Retinal pigment epithelial cell (primary cell): ENCODE data around the gene TMC5.
"Not testable (repeated sequence)": the region's sequence is repeated elsewhere in the genome, so short reads cannot be mapped to it uniquely, and the experiment has no call there.

ENCODE experiments used
- DNase-seq: peaks from one replicate; pipeline ENCODE4 v3.0.0-alpha.2; 2010; ENCODE audit warnings: low read depth
- H3K4me3 ChIP-seq: 2 replicates; pipeline ENCODE4 v1.5.1; 2011; ENCODE audit warnings: mild to moderate bottlenecking, low read length, control low read depth, moderate library complexity
- TF ChIP-seq, protein P1 (sequence below): conservative IDR thresholded peaks from 2 replicates; pipeline ENCODE4 v1.5.1; 2011; ENCODE audit warnings: low read depth, low read length, control low read depth, inconsistent platforms

Gene TMC5, protein sequence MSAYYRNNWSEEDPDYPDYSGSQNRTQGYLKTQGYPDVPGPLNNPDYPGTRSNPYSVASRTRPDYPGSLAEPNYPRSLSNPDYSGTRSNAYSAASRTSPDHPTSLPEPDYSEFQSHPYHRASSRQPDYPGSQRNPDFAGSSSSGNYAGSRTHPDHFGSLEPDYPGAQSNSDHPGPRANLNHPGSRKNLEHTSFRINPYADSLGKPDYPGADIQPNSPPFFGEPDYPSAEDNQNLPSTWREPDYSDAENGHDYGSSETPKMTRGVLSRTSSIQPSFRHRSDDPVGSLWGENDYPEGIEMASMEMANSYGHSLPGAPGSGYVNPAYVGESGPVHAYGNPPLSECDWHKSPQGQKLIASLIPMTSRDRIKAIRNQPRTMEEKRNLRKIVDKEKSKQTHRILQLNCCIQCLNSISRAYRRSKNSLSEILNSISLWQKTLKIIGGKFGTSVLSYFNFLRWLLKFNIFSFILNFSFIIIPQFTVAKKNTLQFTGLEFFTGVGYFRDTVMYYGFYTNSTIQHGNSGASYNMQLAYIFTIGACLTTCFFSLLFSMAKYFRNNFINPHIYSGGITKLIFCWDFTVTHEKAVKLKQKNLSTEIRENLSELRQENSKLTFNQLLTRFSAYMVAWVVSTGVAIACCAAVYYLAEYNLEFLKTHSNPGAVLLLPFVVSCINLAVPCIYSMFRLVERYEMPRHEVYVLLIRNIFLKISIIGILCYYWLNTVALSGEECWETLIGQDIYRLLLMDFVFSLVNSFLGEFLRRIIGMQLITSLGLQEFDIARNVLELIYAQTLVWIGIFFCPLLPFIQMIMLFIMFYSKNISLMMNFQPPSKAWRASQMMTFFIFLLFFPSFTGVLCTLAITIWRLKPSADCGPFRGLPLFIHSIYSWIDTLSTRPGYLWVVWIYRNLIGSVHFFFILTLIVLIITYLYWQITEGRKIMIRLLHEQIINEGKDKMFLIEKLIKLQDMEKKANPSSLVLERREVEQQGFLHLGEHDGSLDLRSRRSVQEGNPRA

DNA sequence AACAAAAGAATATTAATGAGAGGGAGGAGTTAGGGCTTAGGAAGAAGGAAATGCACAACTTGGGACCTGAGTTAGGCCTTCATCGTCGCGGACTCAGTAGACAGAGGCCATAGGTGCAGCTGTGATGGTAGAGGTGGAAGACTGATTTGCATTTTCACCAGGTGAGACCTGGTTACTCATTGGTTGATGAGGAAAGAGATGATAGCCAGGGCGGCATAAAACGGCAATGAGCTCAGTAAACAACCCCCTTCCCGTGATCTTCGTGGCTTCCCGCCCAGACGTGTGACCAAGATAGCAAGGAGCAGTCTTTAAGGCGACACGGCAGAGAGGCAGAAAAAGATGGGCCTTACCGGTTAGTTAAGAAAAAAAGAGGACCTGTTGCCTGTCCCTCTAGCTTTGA, at the start of gene TMC5:
Gene TMC5, plus strand, starts transcription at position 244 of the 400 bp plus-strand sequence. CDS start 22,156 bp downstream, outside the sequence.
- no peak within 1 kb of the TSS for H3K4me3 ChIP-seq
- TF ChIP-seq, protein P1, sequence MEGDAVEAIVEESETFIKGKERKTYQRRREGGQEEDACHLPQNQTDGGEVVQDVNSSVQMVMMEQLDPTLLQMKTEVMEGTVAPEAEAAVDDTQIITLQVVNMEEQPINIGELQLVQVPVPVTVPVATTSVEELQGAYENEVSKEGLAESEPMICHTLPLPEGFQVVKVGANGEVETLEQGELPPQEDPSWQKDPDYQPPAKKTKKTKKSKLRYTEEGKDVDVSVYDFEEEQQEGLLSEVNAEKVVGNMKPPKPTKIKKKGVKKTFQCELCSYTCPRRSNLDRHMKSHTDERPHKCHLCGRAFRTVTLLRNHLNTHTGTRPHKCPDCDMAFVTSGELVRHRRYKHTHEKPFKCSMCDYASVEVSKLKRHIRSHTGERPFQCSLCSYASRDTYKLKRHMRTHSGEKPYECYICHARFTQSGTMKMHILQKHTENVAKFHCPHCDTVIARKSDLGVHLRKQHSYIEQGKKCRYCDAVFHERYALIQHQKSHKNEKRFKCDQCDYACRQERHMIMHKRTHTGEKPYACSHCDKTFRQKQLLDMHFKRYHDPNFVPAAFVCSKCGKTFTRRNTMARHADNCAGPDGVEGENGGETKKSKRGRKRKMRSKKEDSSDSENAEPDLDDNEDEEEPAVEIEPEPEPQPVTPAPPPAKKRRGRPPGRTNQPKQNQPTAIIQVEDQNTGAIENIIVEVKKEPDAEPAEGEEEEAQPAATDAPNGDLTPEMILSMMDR = no peak
- no peak for DNase-seq

DNA sequence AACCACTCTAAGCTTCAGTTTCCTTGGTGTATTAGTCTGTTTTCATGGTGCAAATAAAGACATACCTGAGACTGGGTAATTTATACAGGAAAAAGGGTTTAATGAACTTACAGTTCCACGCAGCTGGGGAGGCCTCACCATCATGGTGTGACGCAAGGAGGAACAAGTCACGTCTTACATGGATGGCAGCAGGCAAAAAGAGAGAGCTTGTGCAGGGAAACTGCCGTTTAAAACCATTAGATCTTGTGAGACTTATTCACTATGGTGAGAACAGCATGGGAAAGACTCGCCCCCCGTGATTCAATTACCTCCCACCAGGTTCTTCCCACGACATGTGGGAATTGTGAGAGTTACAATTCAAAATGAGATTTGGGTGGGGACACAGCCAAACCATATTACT, 45.1 kb upstream of the TMC5 start:
- not testable (repeated sequence) for H3K4me3 ChIP-seq

DNA sequence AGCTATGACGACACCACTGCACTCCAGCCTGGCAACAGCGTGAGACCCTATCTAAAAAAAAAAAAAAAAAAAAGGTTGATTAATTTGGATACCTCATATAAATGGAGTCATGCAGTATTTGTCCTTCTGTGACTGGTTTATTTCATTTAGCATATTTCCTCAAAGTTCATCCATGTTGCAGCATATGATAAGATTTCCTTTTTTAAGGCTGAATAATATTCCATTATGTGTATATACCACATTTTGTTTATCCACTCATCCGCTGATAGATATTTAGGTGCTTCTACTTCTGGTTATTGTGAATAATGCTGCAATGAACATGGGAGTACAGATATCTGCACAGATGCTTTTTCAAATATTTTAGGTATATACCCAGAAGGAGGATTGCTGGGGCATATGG, 43.3 kb upstream of the TMC5 start:
- no peak for DNase-seq
- no peak overlapping the region for H3K4me3 ChIP-seq
- TF ChIP-seq, protein P1 = no peak

More for the DNA sequence above, 45.1 kb upstream of the TMC5 start:
- not testable (repeated sequence) for DNase-seq

DNA sequence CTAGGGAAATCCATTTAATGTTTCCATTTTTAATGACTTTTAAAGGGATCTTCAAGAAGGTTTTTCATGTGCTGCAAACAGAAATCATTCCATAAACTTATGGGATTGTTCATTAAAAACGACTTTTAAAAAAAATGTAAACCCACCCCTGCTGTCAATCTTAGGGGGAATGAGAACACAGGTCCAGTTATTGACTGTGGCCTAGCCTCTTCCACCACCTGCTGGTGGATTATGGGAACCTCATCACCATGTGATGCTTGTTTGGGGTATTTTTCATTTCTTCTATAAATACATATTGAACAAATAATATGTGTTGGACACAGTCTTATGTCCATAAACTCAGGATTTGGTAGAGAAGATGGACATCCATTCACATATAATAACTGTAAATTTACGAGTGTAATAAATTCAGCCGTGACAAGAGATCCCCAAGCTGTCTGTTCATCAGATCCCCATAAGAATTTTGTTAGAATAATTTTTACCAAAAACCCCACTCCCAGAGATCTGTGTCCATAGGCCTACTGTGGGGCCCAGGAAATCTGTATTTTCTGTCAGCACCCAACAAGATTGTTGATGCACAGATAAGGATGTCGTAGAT, 42.0 kb upstream of the TMC5 start:
- DNase-seq = peak; percentile 43
- TF ChIP-seq, protein P1 = peak; percentile 92
- H3K4me3 ChIP-seq = no peak overlapping the region

DNA sequence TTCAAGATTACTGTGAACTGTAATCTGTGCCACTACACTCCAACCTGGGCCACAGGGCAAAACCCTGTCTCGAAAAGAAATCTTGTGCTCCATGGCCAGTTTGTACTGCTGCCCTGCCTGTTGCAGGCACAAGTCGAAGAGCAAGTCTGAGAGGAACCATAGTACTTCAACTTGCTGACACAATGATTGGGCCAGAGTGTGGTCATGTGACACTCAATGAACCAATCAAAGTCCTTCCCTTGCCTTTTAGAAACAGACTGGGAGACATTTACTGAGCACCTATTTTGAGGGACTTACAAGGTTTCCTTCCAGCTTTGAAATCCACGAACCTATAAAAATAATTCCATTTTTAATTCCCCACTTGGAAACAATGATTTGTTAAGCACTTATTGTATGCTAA, 39.8 kb upstream of the TMC5 start:
- H3K4me3 ChIP-seq = no peak overlapping the region
- TF ChIP-seq, protein P1 = no peak
- no peak for DNase-seq

DNA sequence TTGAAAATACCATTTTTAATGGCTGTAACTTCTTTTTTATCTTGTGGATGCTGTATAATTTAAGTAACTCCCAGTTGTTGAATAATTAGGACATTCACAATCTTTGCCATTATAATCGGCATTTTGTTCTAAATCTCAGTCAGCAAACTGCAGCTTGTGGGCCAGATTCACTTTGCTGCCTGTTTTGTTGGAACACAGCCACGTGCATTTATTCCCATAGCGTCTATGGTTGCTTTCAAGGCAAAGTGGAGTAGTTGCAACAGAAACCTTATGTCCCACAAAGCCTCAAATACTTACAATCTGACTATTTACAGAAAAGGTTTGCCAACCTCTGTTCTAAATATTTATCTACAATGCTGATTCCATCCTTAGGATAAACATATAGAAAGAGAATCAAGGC, 39.2 kb upstream of the TMC5 start:
- no peak overlapping the region for H3K4me3 ChIP-seq
- TF ChIP-seq, protein P1 = no peak
- no peak for DNase-seq

DNA sequence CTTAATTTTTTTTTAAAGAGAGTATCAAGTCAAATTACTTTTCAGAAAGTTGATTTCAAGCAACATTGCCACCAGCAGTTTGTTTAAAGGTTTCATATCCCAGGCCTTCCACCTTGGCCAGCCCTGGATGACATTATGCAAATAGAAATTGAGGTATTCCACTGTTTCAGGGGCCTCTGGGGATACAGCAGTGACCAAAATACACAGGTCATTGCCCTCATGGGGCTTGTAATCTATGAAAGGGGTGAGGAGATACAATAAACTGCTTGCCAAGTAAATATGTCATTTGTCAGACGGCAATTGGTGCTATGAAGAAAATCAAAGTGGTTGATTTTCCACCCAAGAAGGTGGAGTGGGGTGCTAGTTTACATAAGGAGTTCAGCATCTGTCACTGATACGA, 37.8 kb upstream of the TMC5 start:
- H3K4me3 ChIP-seq = no peak overlapping the region
- no peak for DNase-seq
- TF ChIP-seq, protein P1 = no peak
